ENCODE measurements around the gene RANBP1.

The RANBP1 gene

DNA sequence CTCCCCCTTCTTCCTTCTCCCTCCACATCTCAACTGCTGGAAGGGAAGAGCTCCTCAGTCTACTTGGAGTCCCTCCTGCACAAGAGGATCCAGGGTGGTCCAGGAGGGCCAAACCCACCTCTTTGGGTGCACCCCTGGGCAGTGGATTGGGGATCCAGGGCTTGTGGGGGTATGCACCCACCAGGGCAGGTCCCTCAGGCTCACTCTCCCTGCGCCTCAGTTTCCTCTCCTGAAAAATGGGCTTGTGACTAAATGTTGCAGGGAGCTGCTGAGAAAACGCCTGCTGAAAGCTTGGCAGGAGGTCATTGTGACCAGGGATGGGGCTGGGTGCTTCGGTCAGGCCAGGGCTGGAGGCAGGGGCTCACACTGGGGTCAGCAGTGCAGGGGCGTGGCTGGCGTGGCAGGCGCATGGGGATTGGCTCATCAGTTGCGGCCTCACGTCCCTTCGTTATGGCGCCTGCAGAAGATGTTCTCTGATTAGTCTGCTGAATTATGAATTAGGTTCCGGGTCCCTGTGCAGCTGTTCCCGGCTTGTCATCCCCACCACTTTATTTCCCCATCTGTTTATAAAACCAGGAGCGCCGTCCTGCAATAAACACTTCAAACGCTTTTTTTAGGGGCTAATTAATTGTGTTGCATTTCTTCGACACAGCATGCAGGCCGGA, 60.6 kb downstream of the RANBP1 start:
- DNase-seq = no peak

Measured in NCI-H146 (cell line).